ENCODE data around the gene KNOP1. TPM values are rescaled to one million over a fixed set of nuclear protein-coding genes. Genes with fewer than 3 reads are reported as not detected.
A peak's percentile ranks its signal among the peaks of the same experiment; 100 is the strongest.

The KNOP1 gene
- total RNA-seq, 1 donor from 2014 or later = 77.9 TPM

DNA sequence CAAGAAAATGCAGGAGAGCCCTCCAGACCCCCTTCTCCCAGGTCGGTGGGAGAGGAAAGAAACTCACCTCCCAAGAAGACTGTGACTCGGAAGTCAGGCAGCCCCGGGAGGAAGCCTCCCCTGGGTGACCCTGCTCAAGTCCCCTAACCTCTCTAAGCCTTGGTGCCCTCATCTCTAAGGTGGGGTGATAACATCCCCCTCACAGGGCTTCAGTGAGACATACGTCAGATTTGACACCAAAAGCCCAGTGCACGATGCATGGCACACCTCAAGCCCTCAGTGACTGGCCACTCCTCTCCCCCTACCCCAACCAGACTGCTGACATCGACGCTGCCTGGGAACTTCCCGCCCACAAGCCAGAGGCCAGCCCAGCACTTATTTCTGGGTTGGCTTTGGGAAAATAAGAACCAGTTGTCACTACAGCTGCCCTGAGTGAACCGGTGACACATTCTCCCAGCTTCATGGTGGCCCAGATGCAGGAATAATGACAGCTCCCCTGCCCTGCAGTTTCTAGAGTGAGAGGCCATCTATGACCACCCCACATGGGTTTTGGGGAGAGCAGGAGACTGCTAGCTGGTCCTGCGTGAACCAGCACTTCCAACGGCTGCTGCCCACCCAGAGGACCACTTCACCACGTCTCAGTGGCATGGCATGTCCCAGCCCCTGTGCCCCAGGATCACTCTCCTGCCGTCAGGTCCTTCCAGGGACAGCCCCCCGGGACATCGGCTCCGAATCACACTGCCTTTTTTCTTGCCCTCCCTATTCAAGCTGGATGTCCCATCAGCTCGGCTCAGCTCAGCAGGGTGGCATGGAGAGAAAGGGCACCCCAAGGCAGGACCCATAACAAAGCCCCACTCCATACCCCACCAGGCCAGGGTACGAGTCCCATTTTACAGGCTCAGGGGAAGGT is 9.5 kb downstream of the KNOP1 start:
- TF ChIP-seq, protein P1, sequence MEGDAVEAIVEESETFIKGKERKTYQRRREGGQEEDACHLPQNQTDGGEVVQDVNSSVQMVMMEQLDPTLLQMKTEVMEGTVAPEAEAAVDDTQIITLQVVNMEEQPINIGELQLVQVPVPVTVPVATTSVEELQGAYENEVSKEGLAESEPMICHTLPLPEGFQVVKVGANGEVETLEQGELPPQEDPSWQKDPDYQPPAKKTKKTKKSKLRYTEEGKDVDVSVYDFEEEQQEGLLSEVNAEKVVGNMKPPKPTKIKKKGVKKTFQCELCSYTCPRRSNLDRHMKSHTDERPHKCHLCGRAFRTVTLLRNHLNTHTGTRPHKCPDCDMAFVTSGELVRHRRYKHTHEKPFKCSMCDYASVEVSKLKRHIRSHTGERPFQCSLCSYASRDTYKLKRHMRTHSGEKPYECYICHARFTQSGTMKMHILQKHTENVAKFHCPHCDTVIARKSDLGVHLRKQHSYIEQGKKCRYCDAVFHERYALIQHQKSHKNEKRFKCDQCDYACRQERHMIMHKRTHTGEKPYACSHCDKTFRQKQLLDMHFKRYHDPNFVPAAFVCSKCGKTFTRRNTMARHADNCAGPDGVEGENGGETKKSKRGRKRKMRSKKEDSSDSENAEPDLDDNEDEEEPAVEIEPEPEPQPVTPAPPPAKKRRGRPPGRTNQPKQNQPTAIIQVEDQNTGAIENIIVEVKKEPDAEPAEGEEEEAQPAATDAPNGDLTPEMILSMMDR (conservative IDR thresholded peaks at IDR 0.05) = no peak
- no peak for DNase-seq (ENCODE audit: low read depth, low spot score)
- Mint-ChIP-seq H3K4me1 (peaks cover 13% of the 10 kb centered on the region), H3K27me3 (ENCODE audit: low read depth) (no peaks in the 10 kb centered on the region), H3K4me3 (no peak overlapping the region), H3K27ac (ENCODE audit: unreplicated experiment) (peak overlapping the region; percentile 35), H3K36me3 (ENCODE audit: low read depth) (peaks cover 35% of the 10 kb centered on the region), H3K9me3 (no peaks in the 10 kb centered on the region)

DNA sequence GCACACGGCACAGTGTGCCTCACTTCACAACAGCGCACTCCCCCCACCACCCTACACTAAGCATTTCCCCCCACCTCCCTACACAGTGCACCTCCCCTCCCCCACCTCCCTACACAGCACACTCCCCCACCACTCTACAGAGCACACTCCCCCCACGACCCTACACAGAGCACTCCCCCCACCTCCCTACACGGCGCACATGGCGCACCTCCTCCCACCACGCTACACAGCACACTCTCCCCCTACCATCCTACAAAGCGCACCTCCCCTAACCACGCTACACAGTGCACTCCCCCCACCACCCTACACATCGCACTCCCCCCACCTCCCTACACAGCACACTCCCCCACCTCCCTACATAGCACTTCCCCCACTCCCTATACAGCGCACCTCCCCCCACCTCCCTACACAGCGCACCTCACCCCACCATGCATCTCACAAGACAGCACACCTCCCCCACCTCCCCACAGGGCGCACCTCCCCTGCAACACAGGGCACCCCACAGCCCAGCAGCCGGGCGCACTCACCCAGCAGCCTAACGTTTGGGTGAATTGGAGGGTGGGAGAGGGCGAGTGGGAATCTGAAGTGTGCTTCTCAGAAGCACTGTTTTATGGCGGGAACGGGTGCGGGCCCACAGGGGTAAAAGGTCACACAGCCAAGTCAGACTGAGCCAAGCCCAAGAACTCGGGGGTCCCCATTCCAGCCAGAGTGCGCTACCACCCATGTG is 10.3 kb downstream of the KNOP1 start:
- no peak for DNase-seq (ENCODE audit: low read depth, low spot score)
- H3K4me3 Mint-ChIP-seq = no peak overlapping the region
- H3K9me3 Mint-ChIP-seq = no peaks in the 10 kb centered on the region
- TF ChIP-seq, protein P1 (conservative IDR thresholded peaks at IDR 0.05) = no peak
- peaks cover 34% of the 10 kb centered on the region for H3K36me3 Mint-ChIP-seq (ENCODE audit: low read depth)
- peaks cover 13% of the 10 kb centered on the region for H3K4me1 Mint-ChIP-seq
- H3K27me3 Mint-ChIP-seq (ENCODE audit: low read depth) = no peaks in the 10 kb centered on the region
- H3K27ac Mint-ChIP-seq (ENCODE audit: unreplicated experiment) = no peak overlapping the region

DNA sequence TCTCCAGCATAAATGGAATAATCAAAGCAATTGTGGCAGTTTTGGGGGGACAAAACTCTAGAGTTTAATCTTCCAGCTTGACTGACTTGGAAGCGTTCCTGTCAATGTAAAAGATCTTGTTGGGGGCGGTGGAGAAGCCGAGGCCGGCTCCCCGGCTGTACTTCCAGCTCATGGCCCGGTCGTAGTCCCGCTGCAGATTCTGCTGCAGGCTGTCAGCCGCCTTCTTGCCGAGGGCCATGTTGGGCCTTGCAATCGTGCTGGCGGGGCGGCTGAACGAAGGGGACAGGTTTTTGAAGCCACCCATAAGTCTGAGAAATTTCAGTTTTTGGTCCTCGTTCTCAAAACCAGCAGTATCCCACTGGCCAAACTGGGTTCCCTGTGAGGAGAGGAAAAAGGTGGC is 11.2 kb downstream of the KNOP1 start:
- H3K4me3 Mint-ChIP-seq = no peak overlapping the region
- DNase-seq (ENCODE audit: low read depth, low spot score) = no peak
- TF ChIP-seq, protein P1 (conservative IDR thresholded peaks at IDR 0.05) = no peak
- H3K9me3 Mint-ChIP-seq = no peaks in the 10 kb centered on the region
- H3K4me1 Mint-ChIP-seq = peaks cover 12% of the 10 kb centered on the region
- H3K27ac Mint-ChIP-seq (ENCODE audit: unreplicated experiment) = no peak overlapping the region
- H3K27me3 Mint-ChIP-seq (ENCODE audit: low read depth) = no peaks in the 10 kb centered on the region
- peaks cover 35% of the 10 kb centered on the region for H3K36me3 Mint-ChIP-seq (ENCODE audit: low read depth)

DNA sequence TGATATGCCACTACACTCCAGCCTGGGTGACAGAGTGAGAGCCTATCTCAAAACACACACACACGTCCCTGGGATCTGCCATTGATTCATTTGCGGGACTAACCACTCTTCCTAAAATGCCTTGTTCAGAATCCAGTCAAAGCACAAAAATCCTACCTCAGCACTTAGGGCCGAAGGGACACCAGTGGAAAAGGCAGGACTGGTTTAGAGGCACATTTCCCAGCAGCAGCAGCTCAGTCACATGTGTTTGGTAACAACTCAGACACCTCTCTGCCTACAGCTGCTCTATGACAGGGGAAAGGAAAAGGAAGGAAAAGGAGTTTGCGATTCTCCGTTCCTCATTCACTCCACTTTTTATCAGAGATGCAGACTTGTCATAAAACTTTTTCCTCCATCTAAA is 12.2 kb downstream of the KNOP1 start:
- no peak overlapping the region for H3K27ac Mint-ChIP-seq (ENCODE audit: unreplicated experiment)
- no peak overlapping the region for H3K4me3 Mint-ChIP-seq
- H3K27me3 Mint-ChIP-seq (ENCODE audit: low read depth) = no peaks in the 10 kb centered on the region
- peaks cover 7% of the 10 kb centered on the region for H3K4me1 Mint-ChIP-seq
- H3K9me3 Mint-ChIP-seq = no peaks in the 10 kb centered on the region
- TF ChIP-seq, protein P1 (conservative IDR thresholded peaks at IDR 0.05) = no peak
- peaks cover 34% of the 10 kb centered on the region for H3K36me3 Mint-ChIP-seq (ENCODE audit: low read depth)
- DNase-seq (ENCODE audit: low read depth, low spot score) = no peak

DNA sequence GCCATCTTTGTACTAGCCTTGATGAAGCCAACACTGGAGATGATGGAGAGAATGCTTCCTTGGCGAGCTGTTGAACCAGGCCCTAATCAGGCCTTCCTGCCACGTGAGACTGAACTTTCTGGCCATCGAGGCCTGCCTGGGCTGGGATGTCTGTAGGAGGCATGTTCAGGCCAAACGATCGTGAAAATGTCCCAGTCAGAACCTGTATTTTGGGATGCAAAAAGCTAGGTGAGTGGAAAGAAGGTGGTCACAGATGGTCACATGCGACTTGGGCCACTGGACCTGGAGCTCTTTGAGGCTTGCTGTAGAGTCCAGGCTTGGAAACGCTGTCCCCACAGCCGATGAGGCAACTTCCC is 12.9 kb downstream of the KNOP1 start:
- Mint-ChIP-seq H3K4me3 (no peak overlapping the region), H3K9me3 (no peaks in the 10 kb centered on the region), H3K27ac (ENCODE audit: unreplicated experiment) (no peak overlapping the region), H3K36me3 (ENCODE audit: low read depth) (peaks cover 35% of the 10 kb centered on the region), H3K27me3 (ENCODE audit: low read depth) (no peaks in the 10 kb centered on the region), H3K4me1 (peaks cover 9% of the 10 kb centered on the region)
- TF ChIP-seq, protein P1 (conservative IDR thresholded peaks at IDR 0.05) = no peak
- no peak for DNase-seq (ENCODE audit: low read depth, low spot score)

Data from neural crest cell (in vitro differentiated cells).